GM18526 (cell line): ENCODE measurements around the gene CAMK1D.

ENCODE experiments used
- POLR2A ChIP-seq: IDR thresholded peaks from 3 replicates; pipeline ENCODE4 v1.6.1; 2011; ENCODE audit not compliant: insufficient read length; ENCODE audit errors: extremely low read depth

Gene CAMK1D

GRCh38 chr10:12839941-12840611 is 490.7 kb downstream of the CAMK1D start:
- TF ChIP-seq POLR2A: no peak

GRCh38 chr10:12841426-12841825 is 492.1 kb downstream of the CAMK1D start:
- TF ChIP-seq POLR2A: no peak

GRCh38 chr10:12841826-12842225 is 492.5 kb downstream of the CAMK1D start:
- TF ChIP-seq POLR2A: no peak

GRCh38 chr10:12842310-12842709 is 493.0 kb downstream of the CAMK1D start:
- TF ChIP-seq POLR2A: no peak

- TF ChIP-seq POLR2A: no peak
Measured at GRCh38 chr10:12843296-12843945, 494.1 kb downstream of the CAMK1D start.

- no peak for TF ChIP-seq POLR2A
Measured at GRCh38 chr10:12844811-12845483, 495.6 kb downstream of the CAMK1D start.

- TF ChIP-seq POLR2A: no peak
Measured at GRCh38 chr10:12846718-12847117, 497.4 kb downstream of the CAMK1D start.

GRCh38 chr10:12847361-12847975 is 498.1 kb downstream of the CAMK1D start:
- TF ChIP-seq POLR2A: no peak

GRCh38 chr10:12848439-12849173 is 499.3 kb downstream of the CAMK1D start:
- TF ChIP-seq POLR2A: no peak

GRCh38 chr10:12849319-12850181 is 500.2 kb downstream of the CAMK1D start:
- no peak for TF ChIP-seq POLR2A

- TF ChIP-seq POLR2A: no peak
Measured at GRCh38 chr10:12852687-12853086, 503.3 kb downstream of the CAMK1D start.

GRCh38 chr10:12854988-12855387 is 505.6 kb downstream of the CAMK1D start:
- no peak for TF ChIP-seq POLR2A

GRCh38 chr10:12862459-12862858 is 513.1 kb downstream of the CAMK1D start:
- TF ChIP-seq POLR2A: no peak

GRCh38 chr10:12868229-12868628 is 518.9 kb downstream of the CAMK1D start:
- TF ChIP-seq POLR2A: no peak
